ENCODE results near the gene MEGF11. TPM values are rescaled to one million over a fixed set of nuclear protein-coding genes. Genes with fewer than 3 reads are reported as not detected.
"Not testable (repeated sequence)": the region's sequence is repeated elsewhere in the genome, so short reads cannot be mapped to it uniquely, and the experiment has no call there.

Gene MEGF11
- total RNA-seq, 1 donor from 2014 or later: not detected

DNA sequence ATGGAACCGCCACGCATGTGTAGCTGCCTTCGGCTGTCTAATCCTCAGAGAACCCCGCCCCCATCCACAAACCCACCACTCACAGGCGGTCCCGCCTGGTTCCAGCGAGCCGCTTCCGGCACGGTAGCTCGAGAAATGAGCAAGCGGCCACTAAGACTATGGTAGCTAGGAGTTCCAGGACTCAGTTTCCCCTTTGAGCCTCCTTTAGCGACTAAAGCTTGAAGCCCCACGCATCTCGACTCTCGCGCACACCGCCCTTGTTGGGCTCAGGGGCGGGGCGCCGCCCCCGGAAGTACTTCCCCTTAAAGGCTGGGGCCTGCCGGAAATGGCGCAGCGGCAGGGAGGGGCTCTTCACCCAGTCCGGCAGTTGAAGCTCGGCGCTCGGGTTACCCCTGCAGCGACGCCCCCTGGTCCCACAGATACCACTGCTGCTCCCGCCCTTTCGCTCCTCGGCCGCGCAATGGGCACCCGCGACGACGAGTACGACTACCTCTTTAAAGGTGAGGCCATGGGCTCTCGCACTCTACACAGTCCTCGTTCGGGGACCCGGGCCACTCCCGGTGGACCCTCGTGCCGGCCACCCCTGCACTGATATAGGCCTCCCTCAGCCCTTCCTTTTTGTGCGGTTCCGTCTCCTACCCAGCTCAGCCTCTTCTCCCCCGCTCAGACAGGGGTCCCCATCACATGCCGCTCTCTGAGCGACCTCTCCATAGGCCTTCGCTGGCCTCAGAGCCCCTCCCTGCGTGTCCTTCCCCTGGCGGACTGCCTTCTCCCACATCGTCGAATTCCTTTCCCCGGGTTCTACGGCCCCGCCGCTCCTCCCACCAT, 384.2 kb downstream of the MEGF11 start, which contains the start of gene RAB11A:
RAB11A (plus strand) TSS at position 366 of the 828 bp plus-strand sequence; CDS start at position 461, 95 bp downstream.
- no peaks in the 10 kb centered on the region for H3K36me3 ChIP-seq (ENCODE audit: control insufficient read depth, insufficient read depth, low read length)
- peak within 1 kb of the TSS; percentile 84 for H3K4me3 ChIP-seq (ENCODE audit: low read depth, low read length)
- DNase-seq (ENCODE audit: low read depth): peak; percentile 87
- no peaks in the 10 kb centered on the region for H3K27me3 ChIP-seq (ENCODE audit: control insufficient read depth, insufficient read depth, low read length)
- TF ChIP-seq CTCF (IDR thresholded peaks at IDR 0.05; ENCODE audit: insufficient read depth, low read length, severe bottlenecking): peak; percentile 36
- no peak for FAIRE-seq

GRCh38 chr15:65868546-65869125, 384.9 kb downstream of the MEGF11 start:
- no peak for TF ChIP-seq CTCF (IDR thresholded peaks at IDR 0.05; ENCODE audit: insufficient read depth, low read length, severe bottlenecking)
- DNase-seq (ENCODE audit: low read depth) (no peak), FAIRE-seq (no peak)
- Histone ChIP-seq H3K4me3 (ENCODE audit: low read depth, low read length) (peak overlapping the region; percentile 84), H3K36me3 (ENCODE audit: control insufficient read depth, insufficient read depth, low read length) (no peaks in the 10 kb centered on the region), H3K27me3 (ENCODE audit: control insufficient read depth, insufficient read depth, low read length) (no peaks in the 10 kb centered on the region)

GRCh38 chr15:65867933-65868332, 385.6 kb downstream of the MEGF11 start:
- not testable (repeated sequence) for H3K36me3 ChIP-seq (ENCODE audit: control insufficient read depth, insufficient read depth, low read length); H3K4me3 ChIP-seq (ENCODE audit: low read depth, low read length); FAIRE-seq; H3K27me3 ChIP-seq (ENCODE audit: control insufficient read depth, insufficient read depth, low read length); DNase-seq (ENCODE audit: low read depth)

GRCh38 chr15:65867244-65867643, 386.3 kb downstream of the MEGF11 start:
- FAIRE-seq (no peak), DNase-seq (ENCODE audit: low read depth) (peak; percentile 53)
- no peaks in the 10 kb centered on the region for H3K36me3 ChIP-seq (ENCODE audit: control insufficient read depth, insufficient read depth, low read length)
- TF ChIP-seq CTCF (IDR thresholded peaks at IDR 0.05; ENCODE audit: insufficient read depth, low read length, severe bottlenecking): no peak
- H3K27me3 ChIP-seq (ENCODE audit: control insufficient read depth, insufficient read depth, low read length): no peaks in the 10 kb centered on the region
- no peak overlapping the region for H3K4me3 ChIP-seq (ENCODE audit: low read depth, low read length)

GRCh38 chr15:65863106-65863505, 390.4 kb downstream of the MEGF11 start:
- Histone ChIP-seq H3K4me3 (ENCODE audit: low read depth, low read length) (no peak overlapping the region), H3K36me3 (ENCODE audit: control insufficient read depth, insufficient read depth, low read length) (no peaks in the 10 kb centered on the region), H3K27me3 (ENCODE audit: control insufficient read depth, insufficient read depth, low read length) (no peaks in the 10 kb centered on the region)
- DNase-seq (ENCODE audit: low read depth) (no peak), FAIRE-seq (no peak)
- no peak for TF ChIP-seq CTCF (IDR thresholded peaks at IDR 0.05; ENCODE audit: insufficient read depth, low read length, severe bottlenecking)

GRCh38 chr15:65862682-65863081, 390.9 kb downstream of the MEGF11 start:
- no peak overlapping the region for H3K4me3 ChIP-seq (ENCODE audit: low read depth, low read length)
- no peaks in the 10 kb centered on the region for H3K27me3 ChIP-seq (ENCODE audit: control insufficient read depth, insufficient read depth, low read length)
- no peaks in the 10 kb centered on the region for H3K36me3 ChIP-seq (ENCODE audit: control insufficient read depth, insufficient read depth, low read length)
- DNase-seq (ENCODE audit: low read depth) (peak; percentile 54), FAIRE-seq (no peak)
- TF ChIP-seq CTCF (IDR thresholded peaks at IDR 0.05; ENCODE audit: insufficient read depth, low read length, severe bottlenecking): peak; percentile 36
